ENCODE data around the gene CRLF2.
"Not testable (repeated sequence)": the region's sequence is repeated elsewhere in the genome, so short reads cannot be mapped to it uniquely, and the experiment has no call there.

The CRLF2 gene

DNA sequence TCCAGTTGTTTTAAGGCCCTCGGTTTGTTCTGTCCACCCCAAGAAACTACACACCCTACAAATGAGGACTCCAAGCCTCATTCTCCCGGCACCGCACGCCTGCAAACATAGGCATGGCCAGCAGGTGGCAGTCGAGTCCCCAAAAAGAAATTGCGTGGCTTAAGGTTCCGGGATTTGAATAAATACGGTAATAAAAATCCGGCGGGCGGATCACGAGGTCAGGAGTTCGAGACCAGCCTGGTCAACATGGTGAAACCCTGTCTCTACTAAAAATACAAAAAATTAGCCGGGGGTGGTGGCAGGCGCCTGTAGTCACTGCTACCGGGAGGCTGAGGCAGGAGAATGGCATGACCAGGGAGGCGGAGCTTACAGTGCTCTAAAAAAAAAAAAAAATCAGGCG lies 34.4 kb upstream of the CRLF2 start:
- peak overlapping the region; percentile 20 to 32 for H3K4me3 ChIP-seq (ENCODE audit: low read depth in 1 of 2, low read length in 1 of 2)
- H3K27ac ChIP-seq, result peak overlapping the region; percentile 56
- no peaks in the 10 kb centered on the region for H3K36me3 ChIP-seq
- no peaks in the 10 kb centered on the region for H3K9me3 ChIP-seq
- TF ChIP-seq, protein P1, sequence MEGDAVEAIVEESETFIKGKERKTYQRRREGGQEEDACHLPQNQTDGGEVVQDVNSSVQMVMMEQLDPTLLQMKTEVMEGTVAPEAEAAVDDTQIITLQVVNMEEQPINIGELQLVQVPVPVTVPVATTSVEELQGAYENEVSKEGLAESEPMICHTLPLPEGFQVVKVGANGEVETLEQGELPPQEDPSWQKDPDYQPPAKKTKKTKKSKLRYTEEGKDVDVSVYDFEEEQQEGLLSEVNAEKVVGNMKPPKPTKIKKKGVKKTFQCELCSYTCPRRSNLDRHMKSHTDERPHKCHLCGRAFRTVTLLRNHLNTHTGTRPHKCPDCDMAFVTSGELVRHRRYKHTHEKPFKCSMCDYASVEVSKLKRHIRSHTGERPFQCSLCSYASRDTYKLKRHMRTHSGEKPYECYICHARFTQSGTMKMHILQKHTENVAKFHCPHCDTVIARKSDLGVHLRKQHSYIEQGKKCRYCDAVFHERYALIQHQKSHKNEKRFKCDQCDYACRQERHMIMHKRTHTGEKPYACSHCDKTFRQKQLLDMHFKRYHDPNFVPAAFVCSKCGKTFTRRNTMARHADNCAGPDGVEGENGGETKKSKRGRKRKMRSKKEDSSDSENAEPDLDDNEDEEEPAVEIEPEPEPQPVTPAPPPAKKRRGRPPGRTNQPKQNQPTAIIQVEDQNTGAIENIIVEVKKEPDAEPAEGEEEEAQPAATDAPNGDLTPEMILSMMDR (IDR thresholded peaks at IDR 0.05), result peak; percentile 97
- H3K4me1 ChIP-seq (ENCODE audit: control insufficient read depth in 1 of 2, insufficient read depth in 1 of 2, low read depth in 1 of 2, low read length in 1 of 2), result peaks cover 34 to 42% of the 10 kb centered on the region in 2 experiments
- H3K27me3 ChIP-seq, result no peaks in the 10 kb centered on the region

GRCh38 chrX:1244164-1245076 lies 32.0 kb upstream of the CRLF2 start:
- Histone ChIP-seq H3K4me1 (ENCODE audit: control insufficient read depth in 1 of 2, insufficient read depth in 1 of 2, low read depth in 1 of 2, low read length in 1 of 2) (peaks cover 32 to 39% of the 10 kb centered on the region in 2 experiments), H3K4me3 (ENCODE audit: low read depth in 1 of 2, low read length in 1 of 2) (no peak overlapping the region)

GRCh38 chrX:1242891-1243402 lies 30.5 kb upstream of the CRLF2 start:
- TF ChIP-seq, protein P1 (IDR thresholded peaks at IDR 0.05), result no peak
- no peaks in the 10 kb centered on the region for H3K27me3 ChIP-seq
- no peak overlapping the region for H3K27ac ChIP-seq
- no peak overlapping the region for H3K4me3 ChIP-seq (ENCODE audit: low read depth in 1 of 2, low read length in 1 of 2)
- H3K4me1 ChIP-seq (ENCODE audit: control insufficient read depth in 1 of 2, insufficient read depth in 1 of 2, low read depth in 1 of 2, low read length in 1 of 2), result peaks cover 20 to 31% of the 10 kb centered on the region in 2 experiments
- no peaks in the 10 kb centered on the region for H3K36me3 ChIP-seq
- H3K9me3 ChIP-seq, result no peaks in the 10 kb centered on the region

More at GRCh38 chrX:1244164-1245076, 32.0 kb upstream of the CRLF2 start:
- H3K9me3 ChIP-seq, result no peaks in the 10 kb centered on the region
- no peaks in the 10 kb centered on the region for H3K27me3 ChIP-seq
- H3K27ac ChIP-seq, result no peak overlapping the region
- TF ChIP-seq, protein P1 (IDR thresholded peaks at IDR 0.05), result no peak
- H3K36me3 ChIP-seq, result no peaks in the 10 kb centered on the region

DNA sequence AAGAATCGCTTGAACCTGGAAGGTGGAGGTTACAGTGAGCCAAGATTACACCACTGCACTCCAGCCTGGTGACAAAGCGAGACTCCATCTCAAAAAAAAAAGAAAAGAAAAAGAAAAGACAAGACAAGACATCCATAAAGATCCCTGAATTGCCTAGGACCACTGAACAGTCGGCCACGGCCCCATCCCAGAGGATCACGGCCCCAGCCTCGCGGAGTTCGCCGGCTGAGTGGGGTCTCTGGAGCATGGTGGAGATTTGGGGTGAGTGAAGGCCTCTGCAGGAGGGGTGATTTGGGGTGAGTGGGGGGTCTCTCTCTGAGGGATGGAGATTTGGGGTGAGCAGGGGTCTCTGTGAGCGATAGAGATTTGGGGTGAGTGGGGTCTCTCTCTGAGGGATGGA lies 28.1 kb upstream of the CRLF2 start:
- H3K9me3 ChIP-seq; H3K27me3 ChIP-seq; H3K36me3 ChIP-seq; H3K4me3 ChIP-seq (ENCODE audit: low read depth in 1 of 2, low read length in 1 of 2): not testable (repeated sequence)
- Histone ChIP-seq H3K4me1 (ENCODE audit: control insufficient read depth in 1 of 2, insufficient read depth in 1 of 2, low read depth in 1 of 2, low read length in 1 of 2) (peaks cover 8 to 19% of the 10 kb centered on the region in 2 experiments), H3K27ac (peak overlapping the region; percentile 87)

DNA sequence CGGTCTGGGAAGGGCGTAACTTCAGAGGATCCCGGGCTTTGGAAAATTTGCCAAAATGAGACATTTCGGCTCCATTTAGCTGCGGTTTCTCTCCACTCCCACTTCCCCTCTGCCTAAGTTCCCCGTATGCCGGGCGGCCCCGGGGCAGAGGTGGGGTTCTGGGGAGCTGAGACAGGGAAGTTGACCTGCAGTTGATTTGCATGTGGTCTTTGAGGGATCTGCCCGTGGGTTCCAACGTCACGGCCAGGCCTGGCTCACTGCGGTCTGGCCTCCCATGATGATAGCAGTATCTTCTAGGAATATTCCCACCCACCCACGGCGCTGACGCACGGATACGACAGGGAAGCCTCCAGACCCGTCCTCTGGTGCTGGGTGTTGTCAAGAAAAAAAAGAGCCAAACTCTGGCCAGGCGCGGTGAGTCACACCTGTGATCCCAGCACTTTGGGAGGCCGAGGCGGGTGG lies 27.3 kb upstream of the CRLF2 start:
- Histone ChIP-seq H3K9me3 (no peaks in the 10 kb centered on the region), H3K27ac (peak overlapping the region; percentile 87), H3K36me3 (no peaks in the 10 kb centered on the region), H3K27me3 (no peaks in the 10 kb centered on the region), H3K4me3 (ENCODE audit: low read depth in 1 of 2, low read length in 1 of 2) (peak overlapping the region; percentile 35 to 48), H3K4me1 (ENCODE audit: control insufficient read depth in 1 of 2, insufficient read depth in 1 of 2, low read depth in 1 of 2, low read length in 1 of 2) (peaks cover 8 to 15% of the 10 kb centered on the region in 2 experiments)
- TF ChIP-seq, protein P1 (IDR thresholded peaks at IDR 0.05), result no peak

Data from neutrophil (primary cell).